ENCODE results near the gene SMIM24.

DNA sequence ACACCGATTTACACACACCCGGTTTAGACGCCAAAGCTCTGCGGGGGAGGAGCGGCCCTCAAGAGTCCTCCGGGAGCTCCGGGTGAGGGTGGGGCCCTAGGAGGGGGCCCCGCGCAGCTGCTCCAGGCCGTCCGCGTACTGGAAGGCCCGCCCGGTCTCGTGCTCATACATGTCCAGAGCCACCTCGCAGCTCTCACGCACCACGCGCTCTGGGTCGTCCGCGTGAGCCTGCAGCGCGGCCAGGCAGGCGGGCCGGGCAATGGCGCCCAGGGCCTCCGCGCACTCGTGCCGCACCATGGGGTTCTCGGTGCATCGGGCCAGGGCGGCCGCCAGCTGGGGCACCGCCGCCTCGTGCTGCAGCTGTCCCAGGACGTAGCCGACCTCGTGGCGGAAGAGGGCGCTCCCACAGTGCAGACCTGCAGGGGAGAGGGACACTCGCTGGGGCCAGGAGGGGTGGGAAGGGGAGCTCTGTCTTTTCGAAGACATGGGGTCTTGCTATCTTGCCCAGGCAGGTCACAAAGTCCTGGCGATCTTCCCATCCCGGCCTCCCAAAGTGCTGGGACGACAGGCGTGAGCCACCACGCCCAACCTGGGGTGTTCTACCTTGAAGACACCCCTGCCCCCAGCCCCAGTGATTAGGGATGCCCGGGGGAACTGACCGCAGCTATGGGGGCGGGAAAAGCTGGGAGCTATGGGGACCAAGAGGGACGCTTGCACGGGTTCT is 11.2 kb upstream of the SMIM24 start:
- TF ChIP-seq, protein P1, sequence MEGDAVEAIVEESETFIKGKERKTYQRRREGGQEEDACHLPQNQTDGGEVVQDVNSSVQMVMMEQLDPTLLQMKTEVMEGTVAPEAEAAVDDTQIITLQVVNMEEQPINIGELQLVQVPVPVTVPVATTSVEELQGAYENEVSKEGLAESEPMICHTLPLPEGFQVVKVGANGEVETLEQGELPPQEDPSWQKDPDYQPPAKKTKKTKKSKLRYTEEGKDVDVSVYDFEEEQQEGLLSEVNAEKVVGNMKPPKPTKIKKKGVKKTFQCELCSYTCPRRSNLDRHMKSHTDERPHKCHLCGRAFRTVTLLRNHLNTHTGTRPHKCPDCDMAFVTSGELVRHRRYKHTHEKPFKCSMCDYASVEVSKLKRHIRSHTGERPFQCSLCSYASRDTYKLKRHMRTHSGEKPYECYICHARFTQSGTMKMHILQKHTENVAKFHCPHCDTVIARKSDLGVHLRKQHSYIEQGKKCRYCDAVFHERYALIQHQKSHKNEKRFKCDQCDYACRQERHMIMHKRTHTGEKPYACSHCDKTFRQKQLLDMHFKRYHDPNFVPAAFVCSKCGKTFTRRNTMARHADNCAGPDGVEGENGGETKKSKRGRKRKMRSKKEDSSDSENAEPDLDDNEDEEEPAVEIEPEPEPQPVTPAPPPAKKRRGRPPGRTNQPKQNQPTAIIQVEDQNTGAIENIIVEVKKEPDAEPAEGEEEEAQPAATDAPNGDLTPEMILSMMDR (IDR thresholded peaks at IDR 0.05), result no peak
- TF ChIP-seq POLR2AphosphoS5 (IDR thresholded peaks at IDR 0.05) (no peak), POLR2A (IDR thresholded peaks at IDR 0.05) (no peak)

All from transverse colon (tissue), 4 donors.